CD14-positive monocyte (primary cell): Measurements from ENCODE around the gene EYA3. TPM values are rescaled to one million over a fixed set of nuclear protein-coding genes. Genes with fewer than 3 reads are reported as not detected.
A peak's percentile ranks its signal among the peaks of the same experiment; 100 is the strongest.

Experiments used
- DNase-seq, 3 donors: peaks; one replicate each; pipeline ENCODE4 v3.0.0-alpha.2; 2011 to 2022
- H2AFZ ChIP-seq: 2 replicates; pipeline ENCODE4 v1.6.0; 2012; ENCODE audit warnings: mild to moderate bottlenecking, low read depth, low read length, inconsistent platforms; ENCODE audit not compliant: insufficient read depth, poor library complexity, severe bottlenecking
- H3K27ac ChIP-seq, 2 donors: 1 replicate in 1 of 2; 2 replicates in 1 of 2; pipeline ENCODE4 v1.5.1; 2012 to 2013; ENCODE audit warnings: low read length in 2 of 2, control low read depth in 1 of 2, inconsistent platforms in 1 of 2, low read depth in 1 of 2, mild to moderate bottlenecking in 1 of 2
- H3K27me3 ChIP-seq, 2 donors: one replicate each; pipeline versions ENCODE4 v1.6.0 to v1.6.1; 2011 to 2013; ENCODE audit warnings: low read length in 2 of 2; ENCODE audit not compliant: control insufficient read depth in 2 of 2, insufficient read depth in 2 of 2
- H3K36me3 ChIP-seq, 2 donors: replicated peaks in 1 of 2; 1 replicate in 1 of 2; 2 replicates in 1 of 2; pipeline versions ENCODE4 v1.5.1 to v1.6.1; 2012 to 2013; ENCODE audit warnings: low read length in 2 of 2, control low read depth in 1 of 2, inconsistent platforms in 1 of 2, mild to moderate bottlenecking in 1 of 2; ENCODE audit not compliant: insufficient read depth in 2 of 2, control insufficient read depth in 1 of 2
- H3K4me1 ChIP-seq, 2 donors: 1 replicate in 1 of 2; 2 replicates in 1 of 2; pipeline versions ENCODE4 v1.5.1 to v1.6.1; 2012 to 2013; ENCODE audit warnings: low read length in 2 of 2, control low read depth in 1 of 2, inconsistent platforms in 1 of 2, mild to moderate bottlenecking in 1 of 2, moderate library complexity in 1 of 2; ENCODE audit not compliant: insufficient read depth in 2 of 2, control insufficient read depth in 1 of 2
- H3K4me2 ChIP-seq: replicated peaks from 2 replicates; pipeline ENCODE3; 2012; ENCODE audit warnings: low read length, moderate library complexity, mild to moderate bottlenecking; ENCODE audit not compliant: poor library complexity, severe bottlenecking; ENCODE audit errors: extremely low read depth
- H3K4me3 ChIP-seq, 3 experiments: fragments of 200-600 bp in 1 of 3; sonication (generic) in 1 of 3; replicated peaks in 1 of 3; 1 replicate in 2 of 3; 2 replicates in 1 of 3; pipeline ENCODE4 v1.5.1; 2011 to 2013; ENCODE audit warnings: low read length in 3 of 3, mild to moderate bottlenecking in 3 of 3, control low read depth in 2 of 3, low read depth in 2 of 3, inconsistent platforms in 1 of 3, moderate library complexity in 1 of 3
- H3K79me2 ChIP-seq: 2 replicates; pipeline ENCODE4 v1.6.0; 2012; ENCODE audit warnings: mild to moderate bottlenecking, control low read depth, inconsistent platforms, low read length, moderate library complexity; ENCODE audit not compliant: insufficient read depth
- H3K9ac ChIP-seq: 2 replicates; pipeline ENCODE4 v1.6.0; 2017; ENCODE audit warnings: low read length, mild to moderate bottlenecking; ENCODE audit not compliant: insufficient read depth, poor library complexity, severe bottlenecking
- H3K9me3 ChIP-seq, 2 donors: replicated peaks in 1 of 2; 1 replicate in 1 of 2; 2 replicates in 1 of 2; pipeline versions ENCODE4 v1.5.1 to v1.6.1; 2012 to 2013; ENCODE audit warnings: low read length in 2 of 2, control low read depth in 1 of 2; ENCODE audit not compliant: control insufficient read depth in 1 of 2, insufficient read depth in 1 of 2
- H4K20me1 ChIP-seq: 2 replicates; pipeline ENCODE4 v1.6.0; 2012; ENCODE audit warnings: mild to moderate bottlenecking, low read length, control low read depth, moderate library complexity; ENCODE audit not compliant: insufficient read depth
- H3K27ac Mint-ChIP-seq, 7 donors: one replicate each; pipeline ENCODE4 v1.8.0; 2020; ENCODE audit warnings: mild to moderate bottlenecking in 7 of 7, mixed read lengths in 7 of 7, moderate library complexity in 6 of 7, inconsistent platforms in 2 of 7
- H3K27me3 Mint-ChIP-seq, 3 donors: one replicate each; pipeline ENCODE4 v1.8.0; 2021 to 2022; ENCODE audit warnings: low read depth in 3 of 3, mild to moderate bottlenecking in 3 of 3, mixed read lengths in 3 of 3, moderate library complexity in 3 of 3, inconsistent platforms in 1 of 3
- H3K36me3 Mint-ChIP-seq, 2 donors: one replicate each; pipeline ENCODE4 v1.8.0; 2020; ENCODE audit warnings: mixed read lengths in 2 of 2, inconsistent platforms in 1 of 2, mild to moderate bottlenecking in 1 of 2
- H3K4me1 Mint-ChIP-seq: one replicate; pipeline ENCODE4 v1.8.0; 2020; ENCODE audit warnings: mild to moderate bottlenecking, mixed read lengths
- H3K4me3 Mint-ChIP-seq, 2 donors: one replicate each; pipeline ENCODE4 v1.8.0; 2020; ENCODE audit warnings: mild to moderate bottlenecking in 2 of 2, mixed read lengths in 2 of 2, moderate library complexity in 1 of 2
- H3K9me3 Mint-ChIP-seq, 7 donors: one replicate each; pipeline ENCODE4 v1.8.0; 2020 to 2022; ENCODE audit warnings: mixed read lengths in 7 of 7, mild to moderate bottlenecking in 6 of 7, moderate library complexity in 6 of 7, inconsistent platforms in 2 of 7
- CTCF ChIP-seq: fragments of 200-600 bp; IDR thresholded peaks from one replicate; pipeline ENCODE4 v1.8.0; 2022; ENCODE audit warnings: antibody characterized with exemption, mild to moderate bottlenecking
- WGBS: methylation state at CpG from one replicate; pipeline ENCODE4 v1.1.5; 2013; ENCODE audit warnings: missing lambda C conversion rate; ENCODE audit not compliant: insufficient coverage; 5-methylcytosine and 5-hydroxymethylcytosine counted together
- intact Hi-C, 2 donors: fragments of 100-400 bp; cut with micrococcal nuclease; formaldehyde crosslinking; loops; one replicate each; pipeline versions ENCODE4 v1.15.0 to v1.15.1; 2023
- polyA plus RNA-seq, 3 donors: library from polyadenylated mRNA; depleted of rRNA in 1 of 3; unstranded in 2 of 3; stranded (reverse) in 1 of 3; fragments of 300-500 nt in 2 of 3; fragments of >200 nt in 1 of 3; fragmentation: Illumina TruSeq in 2 of 3; gene quantifications; 1 replicate in 2 of 3; 2 replicates in 1 of 3; pipeline ENCODE4 v1.2.3, GENCODE V29; 2012 to 2021

The EYA3 gene
- polyA plus RNA-seq, 3 donors, result 3.3 to 21.1 (median 3.7) TPM

GRCh38 chr1:28099050-28099769 lies 10.8 kb upstream of the EYA3 start:
- H3K27me3 Mint-ChIP-seq, result no peaks in the 10 kb centered on the region
- H3K4me3 Mint-ChIP-seq, result no peak overlapping the region
- Histone ChIP-seq H3K79me2 (no peaks in the 10 kb centered on the region), H3K9ac (no peak overlapping the region), H3K4me2 (no peak overlapping the region), H3K4me1 (peaks cover 8 to 10% of the 10 kb centered on the region in 2 donors), H3K4me3 (no peak overlapping the region), H3K27me3 (no peaks in the 10 kb centered on the region), H3K36me3 (no peaks in the 10 kb centered on the region), H4K20me1 (no peaks in the 10 kb centered on the region), H2AFZ (no peak overlapping the region), H3K27ac (no peak overlapping the region), H3K9me3 (no peaks in the 10 kb centered on the region)
- no peak for DNase-seq
- H3K4me1 Mint-ChIP-seq, result peaks cover 13% of the 10 kb centered on the region
- H3K36me3 Mint-ChIP-seq, result peaks cover 0 to 5% of the 10 kb centered on the region in 2 donors
- H3K27ac Mint-ChIP-seq, result no peak overlapping the region
- TF ChIP-seq CTCF, result no peak
- H3K9me3 Mint-ChIP-seq, result peaks cover 0 to 8% (median 3%) of the 10 kb centered on the region in 7 donors
- intact Hi-C loops, result no loop called here
- WGBS, result 100% methylated on average over 4 of the region's 5 CpGs

- Mint-ChIP-seq H3K4me1 (peaks cover 16% of the 10 kb centered on the region), H3K4me3 (no peak overlapping the region), H3K27me3 (no peaks in the 10 kb centered on the region), H3K36me3 (peaks cover 0 to 5% of the 10 kb centered on the region in 2 donors), H3K27ac (peak overlapping the region in 5 of 7 donors; percentile 45 to 84 (median 66)), H3K9me3 (peaks cover 0 to 8% (median 3%) of the 10 kb centered on the region in 7 donors)
- Histone ChIP-seq H2AFZ (peak overlapping the region; percentile 53), H3K9me3 (no peaks in the 10 kb centered on the region), H3K27ac (peak overlapping the region in 1 of 2 donors; percentile 51), H4K20me1 (no peaks in the 10 kb centered on the region), H3K79me2 (no peaks in the 10 kb centered on the region), H3K27me3 (no peaks in the 10 kb centered on the region), H3K4me3 (no peak overlapping the region), H3K4me2 (no peak overlapping the region), H3K4me1 (peaks cover 8 to 10% of the 10 kb centered on the region in 2 donors), H3K36me3 (no peaks in the 10 kb centered on the region), H3K9ac (no peak overlapping the region)
- intact Hi-C loops, result no loop called here
- no CpG with 5 or more reads among the region's 4 CpGs for WGBS
- peak in 2 of 3 donors; percentile 30 to 37 for DNase-seq
- TF ChIP-seq CTCF, result no peak
Measured at GRCh38 chr1:28097100-28097472, 8.7 kb upstream of the EYA3 start.
